Measurements from ENCODE around the gene BIRC6. TPM values are rescaled to one million over a fixed set of nuclear protein-coding genes. Genes with fewer than 3 reads are reported as not detected.

Gene BIRC6
- total and polyA plus RNA-seq, 2 of the 4 experiments (the other 2 are of a cell fraction) = 26.5 to 316 TPM

GRCh38 chr2:32656069-32656468 lies 299.2 kb downstream of the BIRC6 start:
- Histone ChIP-seq H3K27me3 (ENCODE audit: control insufficient read depth, insufficient read depth, low read length) (no peaks in the 10 kb centered on the region), H3K4ac (ENCODE audit: low read depth, low read length) (no peak overlapping the region), H3K56ac (ENCODE audit: extremely low read depth, insufficient read depth, low read length) (no peak overlapping the region), H3K18ac (ENCODE audit: low read depth, low read length) (no peak overlapping the region), H2AK5ac (ENCODE audit: low read depth, low read length) (no peak overlapping the region), H4K91ac (ENCODE audit: insufficient read depth, low read depth, low read length) (no peak overlapping the region), H2AFZ (replicated peaks; ENCODE audit: low read length, poor library complexity) (no peak overlapping the region), H2BK15ac (ENCODE audit: low read depth, low read length) (no peak overlapping the region), H4K8ac (ENCODE audit: low read depth in 2 of 2, low read length in 2 of 2) (no peak overlapping the region), H2BK120ac (ENCODE audit: low read depth, low read length) (no peak overlapping the region), H2BK5ac (ENCODE audit: low read depth, low read length, poor library complexity, severe bottlenecking) (no peak overlapping the region), H4K5ac (ENCODE audit: low read depth, low read length) (no peak overlapping the region), H3K23ac (ENCODE audit: low read depth, low read length) (no peak overlapping the region), H3K9me1 (ENCODE audit: insufficient read depth, low read length) (no peaks in the 10 kb centered on the region; the same call in 1 of the 2 replicates), H3K4me3 (ENCODE audit: insufficient read depth, low read depth, low read length) (no peak overlapping the region), H3K9me3 (ENCODE audit: control insufficient read depth, insufficient read depth, low read length) (no peaks in the 10 kb centered on the region), H3K79me1 (ENCODE audit: low read depth in 1 of 2, low read length in 2 of 2) (peaks cover 0 to 15% of the 10 kb centered on the region in 2 experiments; a peak in 3 of 4 replicates), H3K4me2 (ENCODE audit: low read depth, low read length) (no peak overlapping the region), H3K4me1 (ENCODE audit: control insufficient read depth, insufficient read depth, low read length) (no peaks in the 10 kb centered on the region), H2AK9ac (replicated peaks; ENCODE audit: low read depth, low read length, poor library complexity) (no peak overlapping the region), H3K14ac (replicated peaks; ENCODE audit: low read depth, low read length) (no peak overlapping the region), H3K36me3 (ENCODE audit: control insufficient read depth, insufficient read depth, low read length) (peaks cover 10% of the 10 kb centered on the region), H2BK20ac (ENCODE audit: low read depth, low read length) (no peak overlapping the region), H3K9ac (ENCODE audit: low read depth, low read length) (no peak overlapping the region), H3K27ac (ENCODE audit: insufficient read depth, low read length) (no peak overlapping the region), H4K20me1 (ENCODE audit: insufficient read depth, low read length) (no peaks in the 10 kb centered on the region)
- DNase-seq (no peak), ATAC-seq (ENCODE audit: low read depth) (no peak)
- no peak for TF ChIP-seq NFE2L2 (IDR thresholded peaks at IDR 0.05; ENCODE audit: low read depth, low read length)
- no peak for TF ChIP-seq RCOR1 (IDR thresholded peaks at IDR 0.05; ENCODE audit: insufficient replicate concordance, low read length)
- no peak for TF ChIP-seq RFX5 (IDR thresholded peaks at IDR 0.05; ENCODE audit: low read depth, low read length)
- no peak for TF ChIP-seq MAFK (IDR thresholded peaks at IDR 0.05; ENCODE audit: low read depth, low read length)
- TF ChIP-seq ELK1 (IDR thresholded peaks at IDR 0.05; ENCODE audit: borderline replicate concordance, low read depth, low read length) = no peak
- no peak for TF ChIP-seq CHD1 (IDR thresholded peaks at IDR 0.05; ENCODE audit: low read depth, low read length)
- TF ChIP-seq SMC3 (IDR thresholded peaks at IDR 0.05; ENCODE audit: low read depth, low read length) = no peak
- TF ChIP-seq CTCF (conservative IDR thresholded peaks at IDR 0.05; ENCODE audit: low read depth, low read length) = no peak
- TF ChIP-seq CEBPB (IDR thresholded peaks at IDR 0.05; ENCODE audit: low read depth, low read length) = no peak
- no peak for TF ChIP-seq MAZ (IDR thresholded peaks at IDR 0.05; ENCODE audit: borderline replicate concordance, low read depth, low read length)
- TF ChIP-seq POLR2A (IDR thresholded peaks at IDR 0.05; ENCODE audit: low read depth, low read length) = no peak
- no peak for TF ChIP-seq BHLHE40 (IDR thresholded peaks at IDR 0.05; ENCODE audit: low read depth, low read length)
- TF ChIP-seq FOS (IDR thresholded peaks at IDR 0.05; ENCODE audit: low read depth, low read length) = no peak
- TF ChIP-seq USF2 (IDR thresholded peaks at IDR 0.05; ENCODE audit: low read depth, low read length) = no peak
- BruUV-seq (replicated peaks) = no TSS peak
- dilution Hi-C loops (cut with HindIII; ENCODE audit: low sequenced_read_pairs, unreplicated experiment) (no loop called here), in situ Hi-C loops (cut with MboI; ENCODE audit: low sequenced_read_pairs) (no loop called here), intact Hi-C loops (cut with micrococcal nuclease) (no loop called here)
- CTCF ChIA-PET = interaction anchor here (0.6 kb wide), 1 partner anchor 495 kb away, joined by 3 read pairs; no protein-coding TSS in a partner anchor
- POLR2A ChIA-PET (ENCODE audit: unreplicated experiment) = no interaction called here
- whole genome bisulfite sequencing, 2 experiments (ENCODE audit: extremely low coverage in 2 of 2, insufficient read length in 1 of 2) = 100% methylated on average over 3 of the region's 3 CpGs; no CpG with 5 or more reads in 1 of the 2 experiments
